Measurements from ENCODE around the gene SRPK3.
"Not testable (repeated sequence)": the region's sequence is repeated elsewhere in the genome, so short reads cannot be mapped to it uniquely, and the experiment has no call there.

SRPK3 gene, protein sequence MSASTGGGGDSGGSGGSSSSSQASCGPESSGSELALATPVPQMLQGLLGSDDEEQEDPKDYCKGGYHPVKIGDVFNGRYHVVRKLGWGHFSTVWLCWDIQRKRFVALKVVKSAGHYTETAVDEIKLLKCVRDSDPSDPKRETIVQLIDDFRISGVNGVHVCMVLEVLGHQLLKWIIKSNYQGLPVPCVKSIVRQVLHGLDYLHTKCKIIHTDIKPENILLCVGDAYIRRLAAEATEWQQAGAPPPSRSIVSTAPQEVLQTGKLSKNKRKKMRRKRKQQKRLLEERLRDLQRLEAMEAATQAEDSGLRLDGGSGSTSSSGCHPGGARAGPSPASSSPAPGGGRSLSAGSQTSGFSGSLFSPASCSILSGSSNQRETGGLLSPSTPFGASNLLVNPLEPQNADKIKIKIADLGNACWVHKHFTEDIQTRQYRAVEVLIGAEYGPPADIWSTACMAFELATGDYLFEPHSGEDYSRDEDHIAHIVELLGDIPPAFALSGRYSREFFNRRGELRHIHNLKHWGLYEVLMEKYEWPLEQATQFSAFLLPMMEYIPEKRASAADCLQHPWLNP

DNA sequence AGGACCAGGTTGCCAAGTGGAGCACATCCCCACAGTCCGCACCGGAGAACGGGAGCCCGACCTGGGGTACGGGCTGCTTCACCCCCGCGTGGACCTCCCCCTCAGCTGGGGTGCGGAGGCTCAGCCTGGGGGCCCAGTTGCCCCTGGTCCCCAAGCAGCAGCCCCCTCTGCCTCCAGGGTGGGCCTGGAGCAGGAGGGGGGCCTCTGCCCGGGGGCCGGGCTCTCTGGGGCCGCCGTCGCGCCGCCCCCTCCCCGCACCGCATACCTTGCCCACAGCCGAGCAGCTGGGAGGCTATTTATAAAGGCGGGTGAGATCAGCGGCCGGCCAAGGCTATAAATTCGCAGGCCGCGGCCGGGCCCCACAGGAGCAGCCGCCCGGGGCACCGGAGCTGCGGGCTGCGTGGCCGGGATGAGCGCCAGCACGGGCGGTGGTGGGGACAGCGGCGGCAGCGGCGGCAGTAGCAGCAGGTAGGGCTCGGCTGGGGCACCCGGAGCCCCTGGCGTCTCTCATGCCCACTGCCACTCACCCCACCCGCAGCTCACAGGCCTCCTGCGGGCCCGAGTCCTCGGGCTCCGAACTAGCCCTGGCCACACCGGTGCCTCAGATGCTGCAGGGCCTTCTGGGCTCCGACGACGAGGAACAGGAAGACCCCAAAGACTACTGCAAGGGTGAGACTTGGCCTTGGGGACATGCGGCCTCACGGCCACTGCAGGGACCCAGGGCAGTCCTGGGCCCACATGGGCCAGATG is at the start of gene SRPK3:
Gene SRPK3 (plus strand): TSS at position 364 of the 750 bp plus-strand sequence. CDS start 46 bp downstream, at position 410.
- no peak for DNase-seq (ENCODE audit: low read depth)

DNA sequence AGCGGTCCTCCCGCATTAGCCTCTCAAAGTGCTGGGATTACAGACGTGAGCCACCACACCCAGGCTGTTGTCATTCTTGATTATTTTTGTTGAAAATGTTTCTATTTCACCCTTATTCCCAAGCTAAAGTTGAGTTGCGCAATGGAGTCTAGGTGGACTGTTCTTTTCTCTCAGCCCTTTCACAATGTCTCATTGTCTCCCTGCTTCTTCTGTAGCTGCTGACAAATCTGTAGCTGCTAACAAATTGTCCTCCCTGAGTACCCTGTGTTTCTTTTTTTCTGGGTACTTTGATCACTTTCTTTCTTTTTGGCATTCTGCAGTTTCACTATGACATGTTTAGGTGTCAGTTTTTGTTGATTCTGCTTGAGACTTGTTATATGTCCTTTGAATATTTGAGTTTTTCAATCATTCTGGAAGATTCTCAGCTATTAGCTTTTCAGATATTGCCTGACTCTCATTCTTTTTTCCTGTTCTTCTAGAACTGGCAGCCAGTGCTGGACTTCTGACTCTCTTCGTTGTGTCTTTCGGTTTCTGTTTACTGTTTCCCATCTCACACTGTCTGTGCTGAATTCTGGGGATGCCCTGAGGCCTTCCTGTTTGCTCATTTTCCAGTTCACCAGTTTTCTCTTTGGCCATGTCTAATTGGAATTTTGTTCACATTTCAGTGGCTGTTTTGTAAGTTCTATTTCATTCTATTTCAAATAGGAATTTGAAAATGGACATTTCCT is 49.6 kb upstream of the SRPK3 start:
- no peak for DNase-seq (ENCODE audit: low read depth)

DNA sequence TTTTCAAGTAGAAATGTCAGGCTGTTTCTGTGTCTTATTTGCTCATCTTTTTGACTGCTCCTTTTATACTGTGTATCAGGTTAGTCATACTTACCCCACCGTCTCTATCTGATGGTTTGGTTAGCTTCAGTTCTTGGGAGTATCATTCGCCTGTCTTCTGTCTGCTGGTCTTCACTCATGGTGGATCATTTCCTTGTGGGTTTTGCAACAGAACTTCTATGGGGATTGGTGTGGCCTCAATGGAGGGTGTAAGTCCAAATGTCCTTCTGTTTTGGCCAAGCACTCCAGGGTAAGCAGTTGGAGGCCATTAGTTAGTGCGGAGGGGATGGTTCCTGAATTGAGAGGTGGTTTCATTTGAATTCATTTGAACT is 49.0 kb upstream of the SRPK3 start:
- no peak for DNase-seq (ENCODE audit: low read depth)

DNA sequence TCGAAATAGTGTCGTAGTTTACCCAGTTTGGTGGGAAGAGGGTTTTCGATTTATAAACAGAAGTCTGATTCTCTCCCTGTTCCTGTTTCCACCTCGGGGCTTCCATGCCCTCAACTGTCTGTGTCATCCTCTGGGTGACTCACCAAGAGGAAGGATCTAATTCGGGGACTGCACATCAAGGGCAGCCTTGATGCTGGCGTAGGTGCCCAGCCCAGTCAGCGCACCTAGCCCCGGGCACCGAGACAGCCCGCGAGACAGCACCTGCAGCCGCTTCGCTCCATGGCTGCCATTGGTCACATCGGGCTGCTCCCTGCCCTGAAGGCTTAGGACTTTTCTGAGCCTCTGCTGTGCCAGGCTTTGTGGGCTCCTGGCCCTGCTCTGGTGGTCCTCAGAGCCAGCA is 48.4 kb upstream of the SRPK3 start:
- DNase-seq (ENCODE audit: low read depth): no peak

DNA sequence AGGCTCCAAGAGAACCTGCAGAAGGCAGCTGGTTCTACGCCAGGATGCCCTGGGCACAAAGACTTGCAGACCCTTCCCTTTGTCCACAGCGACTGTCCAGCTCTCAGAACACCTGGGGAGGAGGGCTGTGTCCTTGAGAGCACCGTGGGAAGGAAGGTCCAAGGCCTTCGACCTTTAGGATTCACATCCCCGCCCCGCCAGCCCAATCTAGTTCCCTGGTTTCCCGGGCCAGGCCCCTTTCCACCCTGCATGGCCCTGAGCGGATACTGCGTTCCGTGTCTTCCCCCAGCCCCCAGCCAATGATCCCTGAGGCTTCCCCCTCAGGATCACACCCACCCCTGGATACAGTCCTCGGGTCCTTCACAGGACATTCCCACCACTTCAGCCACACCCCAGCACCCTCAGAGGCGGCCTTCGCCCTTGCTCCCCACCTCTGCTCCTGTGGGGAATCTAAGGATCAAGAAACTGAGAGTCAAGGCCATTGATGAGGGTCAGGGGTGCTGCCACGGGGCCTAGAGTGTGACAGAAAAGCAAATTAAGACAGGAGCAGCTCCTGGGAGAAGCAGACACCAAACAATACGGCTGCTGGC is 47.1 kb upstream of the SRPK3 start:
- no peak for DNase-seq (ENCODE audit: low read depth)

DNA sequence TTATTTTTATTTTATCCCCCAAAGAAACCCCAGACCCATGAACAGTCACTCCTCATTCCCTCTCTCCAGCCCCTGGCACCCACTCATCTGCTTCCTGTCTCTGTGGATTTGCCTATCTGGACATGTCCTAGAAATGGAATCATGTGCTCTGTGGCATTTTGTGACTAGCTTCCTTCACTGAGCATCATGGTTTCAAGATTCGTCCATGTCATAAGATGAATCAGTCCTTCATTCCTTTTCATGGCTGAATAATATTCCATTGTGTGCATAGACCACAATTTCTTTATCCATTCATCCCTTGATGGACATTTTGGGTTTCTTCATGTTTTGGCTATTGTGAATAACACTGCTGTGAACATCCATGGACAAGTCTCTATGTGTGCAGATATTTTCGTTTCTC is 46.0 kb upstream of the SRPK3 start:
- DNase-seq (ENCODE audit: low read depth): no peak

DNA sequence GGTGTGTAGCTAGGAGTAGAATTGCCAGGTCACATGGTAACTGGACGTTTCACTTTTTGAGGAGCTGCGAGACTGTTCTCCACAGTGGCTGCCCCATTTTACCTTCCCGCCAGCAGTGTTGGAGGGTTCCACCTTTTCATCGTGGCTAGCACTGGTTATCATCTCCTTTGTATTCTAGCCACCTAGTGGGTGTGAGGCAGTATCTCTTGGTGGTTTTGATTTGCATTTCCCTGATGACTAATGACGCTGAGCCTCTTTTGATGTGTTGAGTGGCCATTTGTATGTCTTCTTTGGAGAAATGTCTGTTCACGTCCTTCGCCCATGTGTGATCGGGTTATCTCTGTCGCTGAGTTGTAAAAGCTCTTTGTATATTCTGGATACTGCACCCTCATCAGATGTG is 45.6 kb upstream of the SRPK3 start:
- DNase-seq (ENCODE audit: low read depth): no peak

DNA sequence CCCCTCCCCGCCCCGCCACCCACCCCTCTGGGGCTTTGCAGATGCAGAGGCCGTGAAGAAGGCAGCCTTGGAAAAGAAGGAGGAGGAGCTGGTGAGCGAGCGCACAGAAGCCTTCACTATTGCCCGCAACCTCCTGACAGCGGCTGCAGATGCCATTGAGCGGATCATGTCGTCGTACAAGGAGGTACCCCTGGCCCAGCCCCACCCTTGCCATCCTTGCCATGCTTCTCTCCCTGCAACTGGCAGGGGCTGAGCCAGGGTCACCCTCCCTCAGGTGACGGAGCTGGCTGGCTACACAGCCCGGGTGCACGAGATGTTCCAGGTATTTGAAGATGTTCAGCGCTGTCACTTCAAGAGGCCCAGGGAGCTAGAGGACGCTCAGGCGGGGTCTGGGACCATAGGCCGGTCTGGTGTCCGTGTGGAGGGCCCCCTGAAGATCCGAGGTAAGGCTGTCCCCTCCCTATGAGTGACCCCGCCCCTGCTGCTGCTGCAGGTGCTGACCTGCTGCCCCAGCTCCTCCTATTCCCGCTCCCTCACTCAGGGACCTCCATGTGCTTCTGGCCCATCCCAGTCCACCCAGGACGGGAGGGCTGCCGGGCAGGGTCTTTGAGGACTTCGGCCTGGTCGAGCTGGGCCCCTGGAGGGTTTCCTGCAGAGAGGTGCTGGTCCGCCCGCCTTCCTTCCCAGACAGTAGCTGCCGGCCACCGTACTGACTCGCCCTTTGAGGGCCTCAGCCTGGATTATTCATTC is 44.6 kb upstream of the SRPK3 start:
- DNase-seq (ENCODE audit: low read depth): no peak

DNA sequence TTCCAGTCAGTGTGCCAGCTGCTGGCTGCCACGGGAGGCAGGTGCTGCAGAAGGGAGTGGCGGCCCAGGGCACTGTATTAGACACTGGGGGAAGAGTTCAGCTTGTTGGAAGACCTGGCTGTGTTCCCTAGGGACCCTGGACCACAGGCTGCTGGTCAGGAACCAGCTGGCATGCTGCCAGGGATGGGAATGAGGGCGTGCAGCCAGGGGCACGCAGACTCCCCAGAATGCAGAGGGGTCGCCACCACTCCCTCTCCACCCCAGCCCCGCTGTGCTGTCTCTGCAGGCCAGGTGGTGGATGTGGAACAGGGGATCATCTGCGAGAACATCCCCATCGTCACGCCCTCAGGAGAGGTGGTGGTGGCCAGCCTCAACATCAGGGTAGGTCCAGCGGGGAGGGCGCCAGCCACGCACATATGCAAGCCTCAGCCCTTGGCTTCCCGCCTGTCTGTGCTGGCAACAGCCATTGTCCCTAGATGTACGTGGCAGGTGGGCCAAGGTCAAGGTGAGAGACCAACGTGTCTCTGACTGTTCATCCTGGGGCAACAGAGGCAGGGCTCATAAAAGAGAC is 43.9 kb upstream of the SRPK3 start:
- no peak for DNase-seq (ENCODE audit: low read depth)

DNA sequence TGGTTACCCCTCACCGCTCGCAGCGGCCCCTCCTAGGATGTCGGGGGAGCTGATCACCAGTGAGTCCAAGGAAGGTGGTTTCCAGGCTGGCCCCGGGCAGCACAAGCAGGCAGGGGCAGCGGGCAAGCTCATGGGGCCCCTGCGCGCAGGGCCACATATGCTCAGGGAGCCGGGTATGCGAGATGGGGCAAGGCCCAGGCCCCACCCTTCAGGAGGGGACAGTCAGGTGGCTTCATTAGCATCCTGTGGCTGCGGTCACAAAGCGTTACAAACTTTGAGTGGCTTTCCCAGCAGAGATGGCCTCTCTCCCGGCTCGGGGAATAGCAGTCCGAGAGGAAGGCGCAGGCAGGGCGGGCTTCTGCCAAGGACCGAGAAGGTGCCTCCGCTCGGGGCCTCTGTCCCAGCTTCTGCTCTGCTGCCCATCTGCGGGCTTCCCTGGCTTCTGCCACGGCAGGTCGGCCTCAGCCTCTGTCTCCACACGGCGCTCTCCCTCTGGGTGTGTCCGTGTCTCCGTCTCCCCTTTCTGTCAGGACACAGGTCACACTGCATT is 42.7 kb upstream of the SRPK3 start:
- no peak for DNase-seq (ENCODE audit: low read depth)

DNA sequence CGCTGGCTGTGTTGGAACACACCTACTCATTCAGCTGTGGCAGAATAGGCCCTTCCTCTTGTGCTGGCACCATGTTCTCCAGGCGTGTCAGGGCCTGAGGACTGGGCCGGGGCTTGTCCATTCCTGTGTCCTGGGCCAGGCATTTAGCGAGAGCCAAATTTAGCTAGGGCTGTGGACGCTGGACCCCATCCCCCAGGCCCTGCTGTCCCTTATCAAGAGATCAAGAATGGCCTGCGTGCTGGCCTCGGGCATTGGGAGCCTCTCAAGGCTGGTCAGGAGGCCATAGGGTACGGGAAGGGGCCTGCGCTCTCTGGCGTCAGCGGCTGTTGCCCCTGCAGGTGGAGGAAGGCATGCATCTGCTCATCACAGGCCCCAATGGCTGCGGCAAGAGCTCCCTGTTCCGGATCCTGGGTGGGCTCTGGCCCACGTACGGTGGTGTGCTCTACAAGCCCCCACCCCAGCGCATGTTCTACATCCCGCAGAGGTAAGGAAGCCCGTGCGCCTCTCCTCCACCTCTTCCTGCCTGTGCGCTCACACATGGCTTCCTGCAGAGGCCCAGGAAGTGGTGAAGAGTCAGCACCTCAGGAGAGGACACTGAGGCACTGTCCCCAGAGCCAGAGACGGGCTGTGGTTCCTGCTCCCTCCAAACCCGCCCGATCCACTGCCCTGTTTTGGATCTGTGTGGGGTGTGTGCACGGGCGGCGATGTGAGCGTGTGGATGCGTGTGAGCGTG is 40.9 kb upstream of the SRPK3 start:
- DNase-seq (ENCODE audit: low read depth): no peak

DNA sequence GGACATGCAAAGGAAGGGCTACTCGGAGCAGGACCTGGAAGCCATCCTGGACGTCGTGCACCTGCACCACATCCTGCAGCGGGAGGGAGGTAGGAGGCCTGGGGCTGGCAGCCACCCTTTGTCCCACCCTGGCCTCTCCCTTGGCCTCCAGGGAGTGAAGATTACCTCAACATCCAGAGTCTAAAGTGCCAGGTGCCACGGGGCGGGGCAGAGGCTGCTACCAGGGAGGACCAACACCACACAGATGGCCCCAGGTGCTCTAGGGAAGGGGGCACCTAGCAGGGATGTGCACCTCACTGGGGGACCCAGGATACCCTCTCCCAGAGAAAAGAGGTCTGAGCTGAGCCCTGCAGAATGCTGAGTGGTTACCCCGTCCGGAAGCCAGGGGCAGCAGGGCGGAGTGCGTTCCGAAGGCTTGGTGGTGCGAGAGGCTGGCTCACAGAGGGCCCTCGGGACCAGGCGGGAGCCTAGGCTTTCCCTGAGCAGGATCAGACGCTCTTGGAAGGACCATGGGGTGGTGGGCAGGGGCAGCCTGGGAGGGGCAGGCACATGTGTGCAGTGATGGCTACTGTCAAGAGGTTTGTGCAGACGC is 40.1 kb upstream of the SRPK3 start:
- DNase-seq (ENCODE audit: low read depth): no peak

DNA sequence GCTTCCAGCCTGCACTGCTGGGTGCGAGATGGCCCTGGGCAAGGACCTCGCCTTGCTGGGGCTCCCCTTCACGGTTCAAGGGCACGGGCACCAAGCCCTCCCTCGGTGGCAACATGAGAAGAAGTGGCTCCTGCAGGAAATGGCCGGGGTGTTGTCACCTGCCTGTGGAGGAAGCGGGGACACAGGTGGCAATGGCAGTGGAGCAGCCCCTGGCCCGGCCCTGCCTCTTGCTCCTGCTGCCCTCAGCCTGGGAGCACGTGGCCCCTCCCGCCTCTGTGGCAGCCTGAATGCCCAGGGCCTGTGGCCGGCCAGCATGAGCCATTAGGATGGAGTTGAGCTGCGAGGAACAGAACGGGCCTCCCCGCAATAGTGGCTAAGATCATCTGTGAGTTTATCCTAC is 39.4 kb upstream of the SRPK3 start:
- DNase-seq (ENCODE audit: low read depth): no peak

DNA sequence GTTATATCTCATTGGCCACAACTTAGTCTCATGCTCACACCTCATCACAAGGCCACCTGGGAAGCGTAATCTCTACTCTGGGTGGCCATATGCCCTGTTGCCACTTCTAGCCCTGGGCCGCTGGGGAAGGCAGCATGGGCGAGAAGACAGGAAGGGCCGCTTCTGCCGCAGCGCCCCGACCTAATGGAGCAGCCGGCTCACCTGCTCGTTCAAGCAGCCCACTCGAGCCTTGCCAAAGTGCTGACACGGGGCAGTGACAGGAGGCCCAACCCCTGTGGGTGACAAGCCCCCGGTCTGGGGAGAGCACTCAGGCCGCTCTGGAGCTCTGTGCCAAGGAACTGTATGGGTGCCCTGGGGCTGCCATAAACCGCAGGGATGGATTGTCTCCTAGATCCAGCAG is 38.7 kb upstream of the SRPK3 start:
- not testable (repeated sequence) for DNase-seq (ENCODE audit: low read depth)

DNA sequence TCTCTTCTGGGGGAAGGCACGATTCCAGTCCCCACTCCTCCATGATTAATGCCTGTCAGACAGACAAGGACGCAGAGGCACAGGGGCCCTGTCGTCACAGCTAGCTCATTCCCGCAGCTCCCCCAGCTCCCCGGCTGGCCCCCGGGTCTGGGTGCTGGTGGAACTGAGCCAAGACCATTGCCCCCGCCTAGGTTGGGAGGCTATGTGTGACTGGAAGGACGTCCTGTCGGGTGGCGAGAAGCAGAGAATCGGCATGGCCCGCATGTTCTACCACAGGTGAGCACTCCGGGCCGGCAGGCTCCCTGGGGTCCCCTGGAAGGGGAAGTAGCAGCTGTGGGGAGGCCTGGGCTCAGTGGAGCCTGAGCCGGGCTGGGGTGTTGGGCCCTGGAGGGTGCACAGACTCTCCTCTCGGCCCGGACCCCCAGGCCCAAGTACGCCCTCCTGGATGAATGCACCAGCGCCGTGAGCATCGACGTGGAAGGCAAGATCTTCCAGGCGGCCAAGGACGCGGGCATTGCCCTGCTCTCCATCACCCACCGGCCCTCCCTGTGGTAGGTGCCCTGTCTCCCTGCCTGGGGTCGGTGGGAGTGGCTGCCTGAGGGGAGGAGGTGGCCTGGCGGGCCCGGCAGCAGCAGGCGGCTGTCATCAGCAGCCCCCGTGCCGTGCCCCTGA is 37.9 kb upstream of the SRPK3 start:
- DNase-seq (ENCODE audit: low read depth): not testable (repeated sequence)

DNA sequence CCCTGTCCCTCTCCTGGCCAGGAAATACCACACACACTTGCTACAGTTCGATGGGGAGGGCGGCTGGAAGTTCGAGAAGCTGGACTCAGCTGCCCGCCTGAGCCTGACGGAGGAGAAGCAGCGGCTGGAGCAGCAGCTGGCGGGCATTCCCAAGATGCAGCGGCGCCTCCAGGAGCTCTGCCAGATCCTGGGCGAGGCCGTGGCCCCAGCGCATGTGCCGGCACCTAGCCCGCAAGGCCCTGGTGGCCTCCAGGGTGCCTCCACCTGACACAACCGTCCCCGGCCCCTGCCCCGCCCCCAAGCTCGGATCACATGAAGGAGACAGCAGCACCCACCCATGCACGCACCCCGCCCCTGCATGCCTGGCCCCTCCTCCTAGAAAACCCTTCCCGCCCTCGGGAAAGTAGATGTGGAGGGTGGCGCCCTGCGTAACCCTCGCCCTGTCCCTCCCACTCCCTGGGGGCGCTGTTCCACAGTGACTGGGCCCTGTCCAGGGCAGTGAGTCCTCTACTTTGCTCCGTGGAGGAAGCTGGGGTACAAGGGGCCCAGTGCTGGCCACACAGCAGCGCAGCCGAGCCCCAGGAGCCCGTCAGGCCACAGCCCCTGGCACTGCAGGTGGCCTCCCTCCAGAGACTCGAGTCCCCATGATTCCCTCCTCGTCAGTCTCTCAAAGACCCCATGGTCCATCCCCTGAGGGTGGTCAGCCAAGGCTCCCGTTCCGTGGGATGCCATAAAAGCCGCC is 37.2 kb upstream of the SRPK3 start:
- DNase-seq (ENCODE audit: low read depth): not testable (repeated sequence)

DNA sequence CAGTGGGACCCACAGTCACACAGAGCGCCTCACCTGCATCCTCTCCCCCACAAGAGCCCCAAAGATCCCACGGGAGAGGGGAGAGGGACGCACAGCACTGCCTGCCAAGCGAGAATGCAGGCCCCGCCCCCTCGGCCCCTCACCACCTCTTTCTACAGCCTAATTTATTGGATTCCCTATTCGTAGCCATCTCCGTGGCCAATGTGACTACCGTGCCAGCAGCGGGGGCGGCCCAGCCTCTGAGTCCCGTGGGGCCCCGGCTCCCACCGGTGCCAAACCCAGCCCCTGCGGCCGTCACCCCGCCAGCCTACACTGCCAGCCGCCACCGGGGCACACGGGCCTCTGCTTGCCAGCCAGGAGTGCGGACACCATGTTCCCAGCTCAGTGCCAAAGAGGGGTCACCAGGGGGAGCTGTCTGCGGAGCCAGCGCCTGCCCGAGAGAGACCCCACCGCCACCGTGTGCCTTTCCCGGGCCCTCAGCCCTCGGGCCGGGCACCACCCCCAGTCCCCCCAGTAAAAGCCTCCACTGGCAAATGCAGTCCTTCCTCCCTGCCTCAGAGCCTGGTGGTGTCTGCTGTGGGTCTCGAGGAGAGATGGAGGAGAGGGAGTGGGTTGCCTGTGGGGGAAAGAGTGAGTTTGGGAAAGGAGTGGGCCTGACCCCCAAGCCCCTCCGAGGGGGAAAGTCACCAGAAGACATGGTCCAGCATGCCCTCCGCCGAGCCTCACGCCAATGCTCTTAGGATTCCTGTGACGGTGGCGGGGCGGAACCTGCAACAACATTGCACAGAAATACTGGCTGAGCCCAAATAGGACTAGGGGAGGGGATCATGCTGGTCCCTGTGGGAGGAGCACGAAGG is 36.4 kb upstream of the SRPK3 start:
- DNase-seq (ENCODE audit: low read depth): no peak

All from activated T-helper 1 cell treated with Interleukin-2 at 50 U/mL for 16 hours (primary cell).